ENCODE measurements around the gene KATNBL1.
A peak's percentile ranks its signal among the peaks of the same experiment; 100 is the strongest.
"Not testable (repeated sequence)": the region's sequence is repeated elsewhere in the genome, so short reads cannot be mapped to it uniquely, and the experiment has no call there.

Gene KATNBL1

DNA sequence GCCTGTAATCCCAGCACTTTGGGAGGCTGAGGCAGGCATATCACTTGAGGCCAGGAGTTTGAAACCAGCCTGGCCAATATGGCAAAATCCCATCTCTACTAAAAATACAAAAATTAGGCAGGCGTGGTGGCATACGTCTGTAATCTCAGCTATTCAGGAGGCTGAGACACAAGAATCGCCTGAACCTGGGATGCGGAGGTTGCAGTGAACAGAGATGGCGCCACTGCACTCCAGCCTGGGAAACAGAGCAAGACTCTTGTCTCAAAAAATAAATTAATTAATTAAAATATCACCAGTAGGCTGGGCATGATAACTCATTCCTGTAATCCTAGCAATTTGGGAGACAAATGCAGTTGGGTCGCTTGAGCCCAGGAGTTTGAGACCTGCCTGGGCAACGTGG is 16.6 kb downstream of the KATNBL1 start:
- DNase-seq = not testable (repeated sequence)

DNA sequence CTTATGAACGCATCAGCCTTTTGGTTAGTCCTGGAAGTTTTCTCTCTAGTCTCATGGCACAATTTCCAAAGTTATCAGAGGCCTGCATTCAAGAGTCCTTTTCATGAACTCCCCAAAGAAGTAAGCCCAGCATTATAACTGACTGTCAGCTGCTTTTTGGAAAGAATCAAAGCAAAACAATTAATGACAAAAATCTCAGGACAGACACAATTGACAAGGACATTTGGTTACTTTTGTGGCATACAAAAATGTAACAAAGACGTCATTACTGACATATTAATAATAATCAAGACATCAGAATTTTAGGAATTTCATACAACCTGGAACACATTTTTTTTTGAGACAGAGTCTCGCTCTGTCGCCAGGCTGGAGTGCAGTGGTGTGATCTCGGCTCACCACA is 21.2 kb downstream of the KATNBL1 start:
- no peak for DNase-seq

DNA sequence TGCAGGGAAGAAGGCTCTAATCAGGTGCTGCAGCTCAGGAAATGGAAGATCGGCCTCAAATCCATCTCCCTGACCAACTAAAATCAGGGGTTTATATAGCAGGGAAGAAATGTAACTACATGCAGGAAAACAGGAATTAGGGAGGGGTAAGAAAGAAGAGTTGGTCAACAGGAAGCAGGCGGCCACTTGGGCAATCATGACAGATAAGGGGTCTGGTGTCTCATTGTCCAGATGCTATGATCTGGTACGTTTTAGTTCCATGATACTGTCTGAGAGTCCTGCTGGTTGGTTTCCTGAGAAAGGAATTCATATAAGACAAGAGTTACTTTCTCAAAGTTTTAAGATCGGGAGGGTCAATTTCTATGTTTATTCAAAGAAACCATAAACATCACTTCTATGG is 24.2 kb downstream of the KATNBL1 start:
- DNase-seq = no peak

DNA sequence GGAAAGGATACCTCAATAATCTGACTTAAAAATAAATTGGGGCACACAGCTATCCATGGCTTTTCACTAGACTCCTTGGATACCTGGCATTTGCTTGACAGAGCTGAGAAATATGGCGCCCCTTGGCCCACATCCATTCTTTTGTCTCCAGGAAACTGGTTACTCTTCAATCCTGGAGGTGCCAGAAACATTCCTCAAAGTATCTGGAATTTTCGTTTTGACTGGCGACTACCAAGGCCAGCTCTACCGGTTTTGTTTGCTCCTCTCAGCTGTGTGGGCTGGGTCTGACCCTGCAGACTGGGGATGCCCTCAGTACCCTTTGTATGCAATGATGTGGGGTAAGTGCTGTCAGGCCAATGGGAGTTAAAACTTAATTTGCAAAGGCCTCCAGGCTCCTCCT is 27.0 kb downstream of the KATNBL1 start:
- no peak for DNase-seq

DNA sequence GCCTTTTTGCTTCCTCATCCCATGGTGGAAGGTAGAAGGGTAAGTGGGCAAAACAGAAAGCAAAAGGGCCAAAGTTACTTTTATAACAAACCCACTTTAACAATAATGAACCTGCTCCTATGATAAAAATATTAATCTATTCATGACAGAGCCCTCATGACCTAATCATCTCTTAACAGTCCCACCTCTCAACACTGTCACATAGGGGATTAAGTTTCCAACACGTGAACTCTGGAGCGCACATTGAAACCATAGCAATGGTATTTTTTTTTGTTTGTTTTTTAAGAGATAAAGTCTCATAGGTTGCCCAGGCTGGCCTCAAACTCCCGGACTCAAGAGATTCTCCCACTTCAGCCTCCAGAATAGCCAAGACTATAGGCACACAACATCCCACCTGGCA is 30.7 kb downstream of the KATNBL1 start:
- no peak for DNase-seq

DNA sequence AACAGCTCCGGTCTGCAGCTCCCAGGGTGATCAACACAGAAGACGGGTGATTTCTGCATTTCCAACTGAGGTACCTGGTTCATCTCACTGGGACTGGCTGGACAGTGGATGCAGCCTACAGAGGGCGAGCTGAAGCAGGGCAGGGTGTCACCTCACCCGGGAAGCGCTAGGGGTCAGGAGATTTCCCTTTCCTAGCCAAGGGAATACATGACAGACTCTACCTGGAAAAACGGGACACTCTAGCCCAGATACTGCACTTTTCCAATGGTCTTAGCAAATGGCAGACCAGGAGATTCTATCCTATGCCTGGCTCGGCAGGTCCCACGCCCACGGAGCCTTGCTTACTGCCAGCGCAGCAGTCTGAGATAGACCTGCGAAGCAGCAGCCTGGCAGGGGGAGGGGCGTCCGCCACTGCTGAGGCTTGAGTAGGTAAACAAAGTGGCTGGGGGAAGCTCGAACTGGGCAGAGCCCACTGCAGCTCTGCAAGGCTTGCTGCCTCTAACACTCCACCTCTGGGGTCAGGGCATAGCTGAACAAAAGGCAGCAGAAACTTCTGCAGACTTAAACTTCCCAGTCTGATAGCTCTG is 43.8 kb downstream of the KATNBL1 start:
- DNase-seq = peak; percentile 80

DNA sequence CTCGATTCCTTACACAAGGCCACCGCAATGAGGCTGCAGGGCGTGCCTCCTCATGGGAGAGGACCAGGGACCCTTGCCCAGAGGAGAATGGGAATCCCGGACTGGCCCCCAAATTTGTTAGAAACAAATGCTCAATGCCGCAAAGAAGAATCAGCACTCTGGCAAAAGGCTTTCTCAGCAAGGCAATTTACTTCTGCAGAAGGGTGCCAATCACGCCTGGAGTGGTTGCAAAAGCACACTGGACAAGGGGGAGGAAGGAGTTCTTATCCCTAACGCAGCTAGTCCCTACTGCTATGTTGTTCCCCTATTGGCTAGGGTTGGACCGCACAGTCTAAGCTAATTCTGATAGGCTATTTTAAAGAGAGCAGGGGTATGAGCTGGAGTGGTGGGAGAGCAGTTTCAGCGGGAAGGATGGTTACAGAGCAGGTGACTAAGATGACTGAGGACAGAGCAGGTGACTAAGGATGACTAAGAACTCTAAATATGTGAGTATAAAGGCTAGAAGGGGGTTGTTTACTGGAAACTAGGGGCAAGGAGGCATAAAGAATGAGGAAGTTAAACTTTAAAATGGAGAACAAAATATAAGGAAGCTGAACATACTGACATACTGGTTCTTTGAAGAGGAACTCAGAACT is 48.5 kb downstream of the KATNBL1 start:
- DNase-seq = peak; percentile 7

DNA sequence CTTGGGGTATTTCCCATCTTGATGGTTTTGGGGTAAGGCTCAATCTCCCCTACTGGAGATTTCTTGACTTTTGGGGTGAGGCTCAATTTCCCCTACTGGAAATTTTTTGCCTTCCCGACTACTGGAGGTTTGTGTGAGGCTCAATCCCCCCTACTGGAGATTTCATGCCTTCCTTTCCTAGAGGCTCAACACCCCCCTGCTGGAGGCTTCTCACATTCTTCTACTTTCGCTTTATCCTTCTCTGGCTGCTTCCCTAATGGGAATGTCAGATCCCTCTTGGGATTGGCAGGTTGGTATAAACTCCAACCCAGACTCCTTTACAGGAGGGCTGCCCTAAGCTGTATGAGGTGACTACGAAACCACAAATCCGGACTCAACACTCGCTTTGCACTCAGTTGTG is 49.2 kb downstream of the KATNBL1 start:
- no peak for DNase-seq

DNA sequence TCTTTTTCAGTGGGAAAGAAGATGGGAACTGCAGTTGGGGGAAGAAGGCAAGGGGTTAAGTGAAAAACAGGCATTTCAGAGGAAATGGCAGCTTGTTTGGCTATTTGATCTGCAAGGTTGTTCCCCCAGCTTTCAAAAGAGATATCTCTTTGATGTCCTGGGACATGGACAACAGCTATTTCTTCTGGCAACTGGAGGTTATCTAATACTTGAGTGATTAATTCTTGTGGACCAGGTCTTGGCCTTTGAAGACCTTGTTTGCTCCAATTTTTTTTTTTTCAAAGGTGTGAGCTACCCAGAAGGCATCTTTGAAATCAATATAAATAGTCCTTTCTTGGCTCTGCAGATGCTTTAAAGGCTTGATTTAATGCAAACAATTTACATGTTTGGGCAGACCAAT is 51.5 kb downstream of the KATNBL1 start:
- DNase-seq = no peak

DNA sequence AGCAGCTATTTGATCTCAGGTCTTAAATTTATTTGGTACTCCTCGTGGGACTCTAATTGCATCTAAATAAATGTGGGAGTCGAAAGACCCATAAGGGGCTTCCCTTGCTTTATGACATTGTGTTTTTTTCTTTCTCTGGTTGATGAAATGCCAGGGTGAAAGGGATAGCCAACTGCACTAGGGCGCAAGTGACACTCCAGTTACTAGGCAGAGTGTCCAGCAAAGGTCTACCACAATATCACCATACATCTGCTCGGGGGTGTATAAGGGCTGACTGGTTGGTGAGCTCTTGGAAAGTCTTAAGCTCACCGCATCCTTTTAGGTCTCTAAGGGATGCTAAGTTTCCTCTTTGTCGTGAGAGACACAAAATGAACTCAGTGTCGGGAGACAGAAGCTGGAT is 54.0 kb downstream of the KATNBL1 start:
- DNase-seq = no peak

DNA sequence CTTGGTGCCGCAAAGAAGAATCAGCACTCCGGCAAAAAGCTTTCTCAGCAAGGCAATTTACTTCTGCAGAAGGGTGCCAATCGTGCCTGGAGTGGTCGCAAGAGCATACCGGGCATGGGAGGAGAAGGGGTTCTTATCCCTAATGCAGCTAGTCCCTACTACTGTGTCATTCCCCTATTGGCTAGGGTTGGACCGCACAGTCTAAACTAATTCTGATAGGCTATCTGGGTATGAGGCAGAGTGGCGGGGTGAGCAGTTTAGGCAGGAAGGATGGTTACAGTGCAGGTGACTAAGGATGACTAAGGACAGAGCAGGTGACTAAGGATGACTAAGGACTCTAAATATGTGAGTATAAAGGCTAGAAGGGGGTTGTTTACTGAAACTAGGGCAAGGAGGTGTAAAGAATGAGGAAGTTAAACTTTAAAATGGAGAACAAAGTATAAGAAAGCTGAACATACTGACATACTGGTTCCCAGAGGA is 55.1 kb downstream of the KATNBL1 start:
- peak; percentile 49 for DNase-seq

DNA sequence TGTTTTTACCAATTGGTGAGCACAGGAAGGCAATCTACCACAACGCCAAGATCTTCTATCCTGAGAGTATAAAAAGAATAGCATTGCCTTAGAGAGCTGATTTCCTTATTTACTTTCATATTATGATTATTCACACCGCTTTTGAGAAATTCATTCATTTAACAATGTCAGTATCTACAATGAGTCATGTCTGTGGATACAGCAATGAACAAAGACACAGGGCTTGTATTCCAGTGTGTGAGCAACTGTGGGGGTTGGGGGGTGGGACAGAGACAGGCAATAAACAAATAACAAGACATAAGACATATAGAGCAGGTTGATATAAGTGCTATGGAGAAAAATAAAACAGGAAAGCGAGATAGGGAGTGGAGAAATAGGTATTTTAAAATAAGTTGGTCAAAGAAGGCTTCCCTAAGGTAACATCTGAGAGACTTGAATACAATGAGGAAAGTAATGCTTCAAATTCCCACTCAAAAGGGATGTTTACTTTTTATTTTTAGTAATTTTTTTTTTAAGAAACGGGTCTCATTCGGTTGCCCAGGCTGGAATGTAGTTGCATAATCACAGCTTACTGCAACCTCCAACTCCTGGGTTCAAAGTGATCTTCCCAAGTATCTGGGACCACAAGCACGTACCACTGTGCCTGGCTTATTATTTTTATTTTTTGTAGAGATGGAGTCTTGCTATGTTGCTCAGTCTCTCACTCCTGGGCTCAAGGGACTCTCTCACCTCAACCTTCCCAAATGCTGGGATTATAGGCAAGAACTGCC is 62.3 kb downstream of the KATNBL1 start:
- peak; percentile 72 for DNase-seq

DNA sequence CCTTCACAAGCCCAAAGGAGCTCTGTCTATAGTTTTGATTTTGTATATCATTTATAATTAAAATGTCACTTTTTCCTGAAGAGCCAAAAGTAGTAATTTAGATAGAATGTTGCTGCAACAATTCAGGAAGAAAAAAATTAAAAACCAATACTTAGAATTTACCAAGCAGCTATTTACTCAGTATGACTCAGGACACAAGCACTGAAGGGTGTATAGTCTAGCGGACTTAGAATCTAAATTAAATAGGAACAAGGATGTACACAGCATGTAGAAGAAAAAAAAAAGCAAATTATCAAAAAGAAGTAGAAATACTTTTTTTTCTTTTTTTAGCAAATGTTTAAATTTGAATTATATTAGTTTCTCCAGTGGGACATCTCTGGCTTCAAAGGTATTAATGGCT is 76.4 kb downstream of the KATNBL1 start:
- peak; percentile 2 for DNase-seq

DNA sequence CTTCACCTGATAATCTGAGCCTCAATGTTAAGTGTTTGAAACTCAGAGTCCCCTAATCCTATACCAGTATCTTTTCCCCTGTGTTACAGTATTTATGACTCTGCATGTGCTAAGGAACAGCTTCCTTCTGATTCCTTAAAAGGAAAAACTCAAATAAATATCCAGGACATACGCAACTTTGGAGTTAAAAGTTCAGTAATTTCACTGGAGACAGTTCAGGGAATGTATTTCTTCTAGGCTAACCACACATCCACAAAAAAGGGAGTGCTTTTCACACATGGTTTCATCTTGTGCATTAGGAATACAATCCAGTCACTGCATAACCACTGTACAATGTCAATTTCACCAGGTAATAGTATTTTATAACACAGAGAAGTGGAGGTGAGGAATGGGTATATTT is 77.0 kb downstream of the KATNBL1 start:
- DNase-seq = no peak

DNA sequence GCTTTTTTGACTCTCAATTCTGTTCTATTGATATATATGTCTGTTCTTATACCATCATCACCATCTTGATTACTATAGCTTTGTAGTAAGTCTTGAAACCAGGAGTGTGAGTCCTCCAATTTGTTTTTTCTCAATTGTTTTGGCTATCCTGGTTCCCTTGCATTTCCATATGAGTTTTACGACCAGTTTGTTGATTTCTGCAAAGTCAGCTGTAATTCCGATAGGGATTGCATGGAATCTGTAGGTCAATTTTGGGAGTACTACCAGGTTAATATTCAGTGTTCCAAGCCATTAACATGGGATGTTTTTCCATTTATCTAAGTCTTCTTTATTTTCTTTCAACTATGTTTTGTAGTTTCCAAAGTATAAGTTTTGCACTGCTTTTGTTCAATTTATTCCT is 81.0 kb downstream of the KATNBL1 start:
- DNase-seq = no peak

DNA sequence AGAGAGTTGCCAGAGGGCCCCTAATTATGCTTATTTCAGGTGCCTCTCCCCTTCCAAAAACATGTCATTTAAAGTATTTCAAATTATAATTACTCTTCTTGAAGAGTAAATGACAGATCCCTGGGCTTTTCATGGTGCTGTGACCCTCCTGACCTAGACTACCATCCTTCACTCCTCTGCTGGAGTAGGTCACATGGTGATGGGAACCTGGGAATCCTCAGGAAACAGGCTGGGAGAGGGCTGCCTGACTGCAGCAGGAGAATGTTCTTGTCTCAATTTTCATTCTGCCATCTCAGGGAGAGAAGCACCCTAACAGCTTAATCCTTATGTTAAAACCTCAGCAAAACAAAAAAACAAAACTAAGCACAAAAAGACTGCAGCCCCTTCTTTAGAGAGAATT is 83.4 kb downstream of the KATNBL1 start:
- no peak for DNase-seq

DNA sequence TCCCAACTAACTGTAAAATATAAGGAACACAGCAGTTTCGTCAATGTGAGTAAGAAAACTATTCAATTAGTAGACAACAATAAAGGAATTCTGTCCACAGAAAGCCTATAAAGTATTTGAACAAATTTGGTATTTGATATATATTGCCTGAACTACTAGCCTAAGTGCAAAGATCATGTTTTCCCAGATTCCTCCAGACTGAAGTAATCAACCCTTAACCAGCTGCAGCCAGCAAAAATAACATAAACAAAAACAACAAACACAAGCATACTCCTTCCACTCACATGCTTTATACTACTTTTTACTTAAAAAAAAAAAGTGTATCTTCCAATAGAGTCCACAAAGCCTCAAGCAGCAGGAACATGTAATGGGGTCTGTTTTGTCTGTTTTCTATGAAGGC is 84.0 kb downstream of the KATNBL1 start:
- no peak for DNase-seq

DNA sequence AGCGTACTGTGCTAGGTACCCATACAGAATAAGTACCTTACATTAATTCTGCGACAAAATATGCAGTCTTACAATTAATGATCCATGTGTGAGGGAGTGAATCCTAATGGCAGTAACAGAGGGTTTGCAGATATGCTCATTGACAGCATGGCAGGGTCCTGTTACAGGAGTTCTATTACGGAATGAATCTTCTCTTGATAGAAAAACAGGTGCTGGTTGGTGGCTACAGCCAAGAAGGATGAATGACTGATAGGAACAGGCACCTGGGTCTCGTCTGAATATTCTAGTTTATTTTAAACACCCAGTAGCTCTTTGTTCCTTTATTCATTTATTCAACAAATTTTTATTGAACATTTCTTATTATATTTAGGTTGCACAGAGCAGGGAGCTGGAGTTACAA is 85.2 kb downstream of the KATNBL1 start:
- no peak for DNase-seq

DNA sequence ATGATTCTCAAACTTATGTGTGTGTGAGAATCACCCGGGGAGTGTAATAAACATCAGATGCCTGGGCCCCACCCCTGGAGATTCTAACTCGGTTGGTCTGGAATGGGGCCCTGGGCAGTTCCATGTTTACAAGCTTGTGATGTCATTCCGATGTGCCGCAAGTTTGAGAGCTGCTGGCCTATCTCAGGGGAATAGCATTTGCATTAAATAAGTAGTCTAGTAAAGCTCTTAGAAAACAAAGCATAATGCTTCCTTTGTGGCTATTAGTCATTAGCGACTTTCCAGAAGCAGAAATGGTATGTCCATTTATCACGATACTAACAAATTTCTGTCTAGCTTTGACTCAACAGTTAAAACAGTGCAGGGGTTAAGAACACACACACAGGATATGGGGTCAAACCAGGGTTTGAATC is 87.1 kb downstream of the KATNBL1 start:
- DNase-seq = no peak

DNA sequence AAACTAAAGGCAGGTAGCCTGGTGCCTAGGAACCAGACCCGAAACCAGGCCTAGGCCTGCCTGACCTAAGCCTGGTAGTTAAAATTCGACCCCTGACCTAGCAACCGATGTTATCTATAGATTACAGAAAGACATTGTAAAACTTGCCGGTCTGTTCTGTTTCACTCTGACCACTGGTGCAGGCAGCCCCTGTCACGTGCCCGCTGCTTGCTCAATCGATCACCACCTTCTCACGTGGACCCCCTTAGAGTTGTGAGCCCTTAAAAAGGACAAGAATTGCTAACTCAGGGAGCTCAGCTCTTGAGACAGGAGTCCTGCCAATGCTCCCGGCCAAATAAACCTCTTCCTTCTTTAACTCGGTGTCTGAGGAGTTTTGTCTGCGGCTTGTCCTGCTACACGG is 88.1 kb downstream of the KATNBL1 start:
- not testable (repeated sequence) for DNase-seq

DNA sequence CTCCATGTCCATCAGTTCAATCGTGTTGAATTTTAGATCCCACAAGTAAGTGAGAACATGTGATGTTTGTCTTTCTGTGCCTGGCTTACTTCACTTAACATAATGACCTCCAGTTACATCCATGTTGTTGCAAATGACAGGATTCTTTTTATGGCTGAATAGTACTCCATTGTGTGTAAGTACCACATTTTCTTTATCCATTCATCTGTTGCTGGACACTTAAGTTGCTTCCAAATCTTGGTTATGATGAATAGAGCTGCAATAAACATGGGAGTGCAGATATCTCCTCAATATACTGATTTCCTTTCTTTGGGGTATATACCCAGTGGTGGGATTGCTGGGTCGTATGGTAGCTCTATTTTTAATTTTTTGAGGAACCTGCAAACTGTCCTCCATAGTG is 89.5 kb downstream of the KATNBL1 start:
- not testable (repeated sequence) for DNase-seq

DNA sequence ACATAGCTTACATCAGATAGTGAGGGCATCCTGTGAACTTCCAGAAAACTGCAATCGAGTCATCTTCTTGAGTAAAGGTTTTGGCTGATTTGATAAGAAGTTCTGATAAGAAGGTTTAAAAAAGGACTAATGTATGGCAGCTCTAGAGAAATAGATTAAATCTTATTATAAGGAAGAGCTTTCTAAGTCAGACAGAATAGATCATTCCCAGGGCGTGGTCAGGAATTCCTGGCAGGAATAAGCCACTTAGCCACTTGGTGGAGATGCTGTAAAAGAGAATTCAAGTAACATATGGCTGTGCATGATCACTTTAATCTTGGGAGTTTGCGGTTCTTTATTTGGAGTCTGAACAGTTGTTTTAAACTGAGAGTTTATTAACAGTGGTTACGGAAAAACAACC is 90.6 kb downstream of the KATNBL1 start:
- no peak for DNase-seq

DNA sequence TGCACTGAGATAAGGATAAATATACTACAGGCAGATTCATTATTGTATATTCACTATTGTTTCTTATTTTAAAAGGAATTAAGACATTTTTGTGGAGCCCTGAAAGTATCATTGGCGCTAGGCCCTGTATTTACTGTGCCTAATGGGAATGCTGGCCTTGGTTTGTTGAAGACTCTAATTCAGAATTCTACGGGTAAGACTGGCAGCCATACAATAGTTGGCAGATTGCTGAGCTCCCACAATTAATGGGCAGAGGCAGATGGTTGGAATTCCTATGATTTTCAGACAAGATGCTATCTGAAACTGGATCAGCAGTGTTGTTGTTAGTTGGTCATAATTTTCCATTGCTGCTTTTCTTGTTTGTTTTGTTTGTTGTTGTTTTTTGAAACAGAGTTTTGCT is 93.3 kb downstream of the KATNBL1 start:
- DNase-seq = no peak

DNA sequence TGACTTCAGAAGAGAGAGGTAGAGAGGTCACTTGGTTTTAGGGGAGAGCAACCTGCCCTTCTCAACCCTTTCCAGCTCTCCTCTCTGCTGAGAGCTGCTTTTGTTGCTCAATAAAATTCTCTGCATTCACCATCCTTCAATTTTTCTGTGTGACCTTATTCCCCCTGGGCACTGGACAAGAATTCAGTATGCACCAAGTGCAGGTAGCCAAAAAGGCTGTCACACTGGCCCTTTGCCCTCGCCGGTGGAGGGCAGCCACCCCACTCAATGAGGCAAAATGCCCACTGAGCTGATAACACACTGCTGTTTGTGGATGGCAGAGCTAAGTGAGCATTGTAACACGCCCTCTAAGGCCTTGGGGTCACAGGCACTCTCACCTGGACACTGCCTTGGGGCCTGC is 95.2 kb downstream of the KATNBL1 start:
- no peak for DNase-seq
